Uterus (tissue), 4 donors: ENCODE measurements around the gene NEDD1. TPM values are rescaled to one million over a fixed set of nuclear protein-coding genes. Genes with fewer than 3 reads are reported as not detected.

Source experiments
- DNase-seq, 2 donors: peaks; one replicate each; pipeline ENCODE4 v3.0.0-alpha.2; 2019 to 2020
- H3K27ac ChIP-seq, 2 donors: fragments of 200-600 bp; sonication (generic); 1 replicate in 1 of 2; 2 replicates in 1 of 2; pipeline ENCODE4 v1.5.1; 2016 to 2018
- H3K27me3 ChIP-seq, 2 donors: fragments of 200-600 bp; sonication (generic); one replicate each; pipeline ENCODE4 v1.5.1; 2018 to 2019; ENCODE audit warnings: control low read depth in 1 of 2
- H3K36me3 ChIP-seq, 2 donors: fragments of 200-600 bp; sonication (generic); one replicate each; pipeline ENCODE4 v1.5.1; 2019; ENCODE audit warnings: control low read depth in 1 of 2
- H3K4me1 ChIP-seq, 2 donors: fragments of 200-600 bp; sonication (generic); one replicate each; pipeline ENCODE4 v1.5.1; 2018 to 2019; ENCODE audit warnings: control low read depth in 1 of 2
- H3K4me3 ChIP-seq, 2 donors: fragments of 200-600 bp; sonication (generic); 1 replicate in 1 of 2; 2 replicates in 1 of 2; pipeline ENCODE4 v1.5.1; 2018 to 2019; ENCODE audit warnings: mild to moderate bottlenecking in 1 of 2
- H3K9me3 ChIP-seq, 2 donors: fragments of 200-600 bp; sonication (generic); one replicate each; pipeline ENCODE4 v1.5.1; 2019; ENCODE audit warnings: control low read depth in 1 of 2
- CTCF ChIP-seq, 4 experiments: fragments of 200-600 bp in 2 of 4; fragments of 450-650 bp in 2 of 4; sonication (generic) in 2 of 4; IDR thresholded peaks; one replicate each; pipeline ENCODE4 v1.5.1; 2016 to 2019; ENCODE audit warnings: antibody characterized with exemption in 4 of 4, mild to moderate bottlenecking in 2 of 4, moderate library complexity in 1 of 4
- POLR2A ChIP-seq, 2 donors: fragments of 450-650 bp; IDR thresholded peaks; one replicate each; pipeline ENCODE4 v1.6.1; 2016; ENCODE audit warnings: antibody characterized with exemption in 2 of 2, mild to moderate bottlenecking in 1 of 2, moderate library complexity in 1 of 2
- intact Hi-C: fragments of 100-400 bp; cut with DNase I; formaldehyde crosslinking; loops from one replicate; pipeline ENCODE4 v1.15.1; 2023; ENCODE audit warnings: low total_unique reads
- total RNA-seq, 4 donors: library from RNA; depleted of rRNA in 3 of 4; stranded (reverse); fragments of >200 nt in 3 of 4; gene quantifications; one replicate each; pipeline versions ENCODE4 v1.1.0 to v1.2.4, GENCODE V29; 2014 to 2023
- donor health status: DM: yes; HTN: yes; CAD: no.

Gene NEDD1
- 10 to 100 TPM; 13.3 to 54.2 (median 36.3) TPM for total RNA-seq

- peak within 1 kb of the TSS; percentile 88 to 98 for H3K27ac ChIP-seq
- peak within 1 kb of the TSS; percentile 73 to 95 for H3K4me3 ChIP-seq
- H3K4me1 ChIP-seq = no peaks in the 10 kb centered on the region
- DNase-seq = peak; percentile 84 to 86
- H3K27me3 ChIP-seq = no peaks in the 10 kb centered on the region
- no peaks in the 10 kb centered on the region for H3K36me3 ChIP-seq
- intact Hi-C loops = no loop called here
- H3K9me3 ChIP-seq = no peaks in the 10 kb centered on the region
- TF ChIP-seq POLR2A (IDR thresholded peaks at IDR 0.05) (peak; percentile 58 to 82), CTCF (IDR thresholded peaks at IDR 0.05) (no peak)
Observed at GRCh38 chr12:96906849-96907670, at the start of gene NEDD1. NEDD1 (plus strand) TSS chr12:96907257; CDS start chr12:96909760, 2,503 bp downstream.

- no peaks in the 10 kb centered on the region for H3K9me3 ChIP-seq
- intact Hi-C loops = no loop called here
- no peaks in the 10 kb centered on the region for H3K27me3 ChIP-seq
- DNase-seq = no peak
- H3K4me1 ChIP-seq = no peaks in the 10 kb centered on the region
- H3K4me3 ChIP-seq = no peak overlapping the region
- no peak overlapping the region for H3K27ac ChIP-seq
- no peaks in the 10 kb centered on the region for H3K36me3 ChIP-seq
- TF ChIP-seq CTCF (IDR thresholded peaks at IDR 0.05) = no peak
- no peak for TF ChIP-seq POLR2A (IDR thresholded peaks at IDR 0.05)
Observed at GRCh38 chr12:96858162-96858561, 48.9 kb upstream of the NEDD1 start.

- Histone ChIP-seq H3K36me3 (no peaks in the 10 kb centered on the region), H3K27me3 (no peaks in the 10 kb centered on the region), H3K4me1 (no peaks in the 10 kb centered on the region), H3K4me3 (no peak overlapping the region), H3K9me3 (no peaks in the 10 kb centered on the region), H3K27ac (no peak overlapping the region)
- DNase-seq = no peak
- intact Hi-C loops = no loop called here
- TF ChIP-seq POLR2A (IDR thresholded peaks at IDR 0.05) (no peak), CTCF (IDR thresholded peaks at IDR 0.05) (no peak)
Observed at GRCh38 chr12:96861656-96862055, 45.4 kb upstream of the NEDD1 start.

GRCh38 chr12:96862326-96862725 is 44.7 kb upstream of the NEDD1 start:
- Histone ChIP-seq H3K4me3 (no peak overlapping the region), H3K9me3 (no peaks in the 10 kb centered on the region), H3K27me3 (no peaks in the 10 kb centered on the region), H3K27ac (no peak overlapping the region), H3K36me3 (no peaks in the 10 kb centered on the region), H3K4me1 (no peaks in the 10 kb centered on the region)
- no peak for DNase-seq
- no peak for TF ChIP-seq POLR2A (IDR thresholded peaks at IDR 0.05)
- TF ChIP-seq CTCF (IDR thresholded peaks at IDR 0.05) = no peak
- intact Hi-C loops = no loop called here

GRCh38 chr12:96864335-96864734 is 42.7 kb upstream of the NEDD1 start:
- Histone ChIP-seq H3K27ac (no peak overlapping the region), H3K4me1 (no peaks in the 10 kb centered on the region), H3K36me3 (no peaks in the 10 kb centered on the region), H3K4me3 (no peak overlapping the region), H3K27me3 (no peaks in the 10 kb centered on the region), H3K9me3 (no peaks in the 10 kb centered on the region)
- TF ChIP-seq POLR2A (IDR thresholded peaks at IDR 0.05) (no peak), CTCF (IDR thresholded peaks at IDR 0.05) (no peak)
- DNase-seq = no peak
- intact Hi-C loops = no loop called here
